Measurements from ENCODE around the gene CDKN1A.

CDKN1A gene

DNA sequence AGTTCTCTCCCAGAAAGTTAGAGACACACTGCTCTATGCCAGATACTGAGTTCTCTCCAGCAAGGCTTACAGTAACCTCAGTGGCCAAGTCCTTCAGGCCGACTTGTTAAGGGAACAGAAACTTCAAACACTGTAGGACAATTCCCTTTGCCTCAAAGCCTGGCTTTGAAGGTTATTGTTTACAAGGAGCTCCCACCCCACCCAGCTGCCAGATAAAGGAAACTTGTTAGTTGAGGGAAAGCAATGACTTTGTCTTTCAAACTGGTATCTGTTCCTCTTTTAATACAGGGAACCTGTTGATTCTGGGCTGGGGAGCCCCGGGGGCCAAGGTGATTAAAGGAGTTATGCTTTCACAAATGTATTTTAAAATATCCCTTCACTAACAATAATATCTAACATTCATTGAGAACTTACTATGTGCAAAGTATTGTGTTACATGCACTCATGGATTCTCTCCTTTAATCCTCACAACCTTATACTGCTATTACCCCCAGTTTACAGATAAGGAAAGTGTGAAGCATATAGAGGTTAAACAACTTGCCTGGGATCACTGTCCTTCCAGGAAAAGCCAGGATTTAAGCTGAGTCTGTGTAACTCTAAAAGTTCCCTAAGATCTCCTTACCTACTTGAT is 27.6 kb upstream of the CDKN1A start:
- Histone ChIP-seq H3K27ac (ENCODE audit: extremely low read depth, low read depth, low read length) (no peak overlapping the region; the same call in 1 of the 2 replicates), H3K9me3 (ENCODE audit: control insufficient read depth, insufficient read depth, low read depth, low read length) (no peaks in the 10 kb centered on the region), H3K4me1 (ENCODE audit: control insufficient read depth, insufficient read depth, low read length) (peaks cover 24% of the 10 kb centered on the region), H3K36me3 (ENCODE audit: control insufficient read depth in 2 of 2, insufficient read depth in 1 of 2, low read length in 2 of 2) (no peaks in the 10 kb centered on the region), H3K4me3 (ENCODE audit: low read depth, low read length) (no peak overlapping the region)
- TF ChIP-seq EGR2 (tag by site-specific recombination; IDR thresholded peaks at IDR 0.05; ENCODE audit: low read depth): peak; percentile 39; the same call in 1 of the 2 replicates
- TF ChIP-seq KLF10 (tag by site-specific recombination; IDR thresholded peaks at IDR 0.05): no peak
- TF ChIP-seq ZNF169 (tag by site-specific recombination; IDR thresholded peaks at IDR 0.05): no peak
- no peak for TF ChIP-seq KLF8 (tag by site-specific recombination; IDR thresholded peaks at IDR 0.05)
- no peak for TF ChIP-seq ZNF561 (tag by site-specific recombination; IDR thresholded peaks at IDR 0.05; ENCODE audit: borderline replicate concordance)
- no peak for TF ChIP-seq ZNF654 (tag by site-specific recombination; IDR thresholded peaks at IDR 0.05; ENCODE audit: low read depth)
- no peak for TF ChIP-seq ZNF223 (tag by site-specific recombination; IDR thresholded peaks at IDR 0.05)
- no peak for TF ChIP-seq ZNF549 (tag by site-specific recombination; IDR thresholded peaks at IDR 0.05)
- TF ChIP-seq ZNF501 (tag by site-specific recombination; IDR thresholded peaks at IDR 0.05): no peak
- no peak for TF ChIP-seq ZNF747 (tag by site-specific recombination; IDR thresholded peaks at IDR 0.05)
- TF ChIP-seq CTCF (tag by site-specific recombination; IDR thresholded peaks at IDR 0.05): no peak
- TF ChIP-seq ZSCAN30 (tag by site-specific recombination; IDR thresholded peaks at IDR 0.05): 0 out of 2 replicates have a peak, but pooled peaks have one; percentile 11
- TF ChIP-seq ZBTB26 (tag by site-specific recombination; optimal IDR thresholded peaks at IDR 0.05): no peak
- TF ChIP-seq ZNF529 (tag by site-specific recombination; IDR thresholded peaks at IDR 0.05; ENCODE audit: insufficient replicate concordance): no peak
- TF ChIP-seq ZNF423 (tag by site-specific recombination; IDR thresholded peaks at IDR 0.05): no peak
- TF ChIP-seq KLF7 (tag by site-specific recombination; IDR thresholded peaks at IDR 0.05; ENCODE audit: borderline replicate concordance): no peak
- TF ChIP-seq ZNF623 (tag by site-specific recombination; IDR thresholded peaks at IDR 0.05): no peak
- peak; percentile 47 for TF ChIP-seq ZFHX2 (tag by site-specific recombination; conservative IDR thresholded peaks at IDR 0.05)
- TF ChIP-seq ZNF23 (tag by site-specific recombination; IDR thresholded peaks at IDR 0.05; ENCODE audit: borderline replicate concordance): no peak
- no peak for TF ChIP-seq ZNF362 (tag by site-specific recombination; IDR thresholded peaks at IDR 0.05)
- TF ChIP-seq SCRT2 (tag by site-specific recombination; IDR thresholded peaks at IDR 0.05): peak; percentile 85
- no peak for TF ChIP-seq GLI2 (tag by site-specific recombination; IDR thresholded peaks at IDR 0.05; ENCODE audit: borderline replicate concordance, low read depth)
- TF ChIP-seq ZNF664 (tag by site-specific recombination; IDR thresholded peaks at IDR 0.05): peak; percentile 54
- no peak for TF ChIP-seq RBAK (tag by site-specific recombination; IDR thresholded peaks at IDR 0.05)
- CTCF ChIA-PET: interaction anchor here (0.6 to 1.1 kb wide), 8 partner anchors 12 to 210 kb away, joined by 3 to 6 read pairs (median 4); no protein-coding TSS in a partner anchor
- POLR2A ChIA-PET: interaction anchor here (3.6 kb wide), 1 partner anchor 28 kb away, joined by 16 read pairs; the partner anchor contains the start of gene CDKN1A
